PC-3 (cell line): Measurements from ENCODE around the gene CLMN. TPM values are rescaled to one million over a fixed set of nuclear protein-coding genes. Genes with fewer than 3 reads are reported as not detected.

Experiments used
- ATAC-seq: fragments of 200-7000 bp; cut with Tn5 transposase; 2 replicates; pipeline ENCODE4 v1.9.1; 2020; ENCODE audit warnings: mild to moderate bottlenecking, moderate library complexity
- BruUV-seq: library from RNA; stranded (reverse); fragments of 400-500 nt; replicated peaks from 2 replicates; lab custom pipeline; 2021; lab: Mats Ljungman, UMichigan
- CTCF ChIA-PET: fragments of 300-600 bp; sonication (Branson Sonifier 250); formaldehyde crosslinking; loops from one replicate; lab custom pipeline; 2022; ENCODE audit warnings: antibody characterized with exemption; lab: Charles Lee
- POLR2A ChIA-PET: fragments of 300-600 bp; sonication (Branson Sonifier 250); formaldehyde crosslinking; loops from one replicate; lab custom pipeline; 2022; ENCODE audit warnings: antibody characterized with exemption; ENCODE audit not compliant: unreplicated experiment; lab: Charles Lee
- DNase-seq: peaks from one replicate; pipeline ENCODE4 v3.0.0-alpha.2; 2015
- H2AFZ ChIP-seq: fragments of 300-600 bp; sonication (generic); 2 replicates; pipeline ENCODE4 v1.6.0; 2016; ENCODE audit warnings: antibody characterized with exemption, low read length
- H3F3A ChIP-seq: fragments of 300-600 bp; sonication (generic); one replicate; pipeline ENCODE4 v1.6.0; 2017; ENCODE audit warnings: antibody characterized with exemption, low read length, control low read depth, mild to moderate bottlenecking; ENCODE audit not compliant: unreplicated experiment
- H3K27ac ChIP-seq: fragments of 300-600 bp; sonication (generic); 2 replicates; pipeline ENCODE4 v1.5.1; 2016; ENCODE audit warnings: mild to moderate bottlenecking, low read length
- H3K27me3 ChIP-seq: fragments of 300-600 bp; sonication (generic); 2 replicates; pipeline ENCODE4 v1.6.1; 2016; ENCODE audit warnings: low read length, mixed read lengths
- H3K36me3 ChIP-seq: fragments of 300-600 bp; sonication (generic); 2 replicates; pipeline ENCODE4 v1.6.1; 2016; ENCODE audit warnings: low read depth, mixed run types, low read length, mixed read lengths
- H3K4me1 ChIP-seq: fragments of 300-600 bp; sonication (generic); 2 replicates; pipeline ENCODE4 v1.5.1; 2016; ENCODE audit warnings: low read length; ENCODE audit not compliant: insufficient read depth
- H3K4me2 ChIP-seq: fragments of 300-600 bp; sonication (generic); 2 replicates; pipeline ENCODE4 v1.6.0; 2016; ENCODE audit warnings: low read length
- H3K4me3 ChIP-seq: fragments of 300-600 bp; sonication (generic); 2 replicates; pipeline ENCODE4 v1.5.1; 2016; ENCODE audit warnings: mild to moderate bottlenecking, low read length, mixed read lengths
- H3K79me2 ChIP-seq: fragments of 300-600 bp; sonication (generic); 2 replicates; pipeline ENCODE4 v1.6.1; 2017; ENCODE audit warnings: low read length, mixed read lengths
- H3K9ac ChIP-seq: fragments of 300-600 bp; sonication (generic); 2 replicates; pipeline ENCODE4 v1.6.0; 2016; ENCODE audit warnings: mild to moderate bottlenecking, low read length
- H3K9me2 ChIP-seq: fragments of 300-600 bp; sonication (generic); replicated peaks from 2 replicates; pipeline ENCODE4 v1.6.1; 2016; ENCODE audit warnings: mixed run types, low read length, mixed read lengths
- H3K9me3 ChIP-seq: fragments of 300-600 bp; sonication (generic); 2 replicates; pipeline ENCODE4 v1.6.1; 2016; ENCODE audit warnings: low read length, mixed read lengths
- H4K20me1 ChIP-seq: fragments of 300-600 bp; sonication (generic); 2 replicates; pipeline ENCODE4 v1.6.1; 2016; ENCODE audit warnings: low read length, mixed read lengths
- CTCF ChIP-seq: fragments of 300-600 bp; sonication (generic); conservative IDR thresholded peaks from 2 replicates; pipeline ENCODE4 v1.5.1; 2017; ENCODE audit warnings: antibody characterized with exemption, low read depth, mild to moderate bottlenecking, low read length
- EZH2 ChIP-seq: fragments of 300-600 bp; sonication (generic); IDR thresholded peaks from one replicate; pipeline ENCODE4 v1.6.1; 2017; ENCODE audit warnings: antibody characterized with exemption, mild to moderate bottlenecking, low read length; ENCODE audit not compliant: unreplicated experiment
- EZH2phosphoT487 ChIP-seq: fragments of 300-600 bp; sonication (generic); IDR thresholded peaks from 2 replicates; pipeline ENCODE4 v1.6.1; 2018; ENCODE audit warnings: mild to moderate bottlenecking, antibody characterized with exemption, low read length, borderline replicate concordance
- intact Hi-C: fragments of 100-400 bp; cut with micrococcal nuclease; formaldehyde crosslinking; loops from 2 replicates; pipeline ENCODE4 v1.9.0; 2023
- total RNA-seq: library from RNA; depleted of rRNA; stranded (reverse); fragments of >200 nt; gene quantifications from 2 replicates; pipeline ENCODE4 v1.2.3, GENCODE V29; 2014

The CLMN gene
- total RNA-seq, 1 experiment from 2014 or later = 3.5 TPM

GRCh38 chr14:95183082-95183481, 136.6 kb downstream of the CLMN start:
- Histone ChIP-seq H3K9me3 (no peaks in the 10 kb centered on the region), H4K20me1 (no peaks in the 10 kb centered on the region), H3K27me3 (no peaks in the 10 kb centered on the region), H3K9ac (no peak overlapping the region), H3K27ac (no peak overlapping the region), H3K4me3 (no peak overlapping the region), H3K4me1 (no peaks in the 10 kb centered on the region), H3K36me3 (no peaks in the 10 kb centered on the region), H3K9me2 (no peaks in the 10 kb centered on the region), H3F3A (no peaks in the 10 kb centered on the region), H3K4me2 (no peak overlapping the region), H3K79me2 (no peaks in the 10 kb centered on the region), H2AFZ (no peak overlapping the region)
- ChIA-PET CTCF (no interaction called here), POLR2A (no interaction called here)
- TF ChIP-seq CTCF (no peak), EZH2 (no peak), EZH2phosphoT487 (no peak)
- DNase-seq (no peak), ATAC-seq (no peak)
- BruUV-seq = no TSS peak
- intact Hi-C loops = no loop called here

DNA sequence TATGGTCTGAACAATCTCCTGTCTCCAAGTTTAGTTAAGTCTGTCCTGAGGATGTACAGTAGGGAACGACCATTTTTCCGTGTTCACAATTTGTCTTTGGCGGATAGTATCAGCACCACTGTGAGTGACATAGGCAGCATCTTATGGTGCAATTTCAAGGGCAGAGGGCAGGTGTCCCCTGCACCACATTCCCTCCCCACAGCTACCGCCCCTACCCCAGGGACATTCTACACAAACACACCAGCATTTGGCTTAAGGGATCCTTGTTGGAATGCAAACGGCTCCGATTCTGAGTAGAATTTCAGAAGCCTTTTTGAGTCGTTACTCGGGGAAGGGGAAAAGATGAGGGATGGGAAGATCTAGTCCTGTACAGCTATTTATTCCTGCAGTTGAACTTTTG, 137.3 kb downstream of the CLMN start:
- ATAC-seq = no peak

More for the DNA sequence above, 137.3 kb downstream of the CLMN start:
- no peak overlapping the region for H2AFZ ChIP-seq
- DNase-seq = no peak
- H3K27ac ChIP-seq = no peak overlapping the region
- H3K79me2 ChIP-seq = no peaks in the 10 kb centered on the region
- H3K4me2 ChIP-seq = no peak overlapping the region
- intact Hi-C loops = no loop called here
- TF ChIP-seq EZH2phosphoT487 (no peak), EZH2 (no peak), CTCF (no peak)
- BruUV-seq = no TSS peak
- no peak overlapping the region for H3K4me3 ChIP-seq
- H4K20me1 ChIP-seq = no peaks in the 10 kb centered on the region
- H3K36me3 ChIP-seq = no peaks in the 10 kb centered on the region
- H3K9me3 ChIP-seq = no peaks in the 10 kb centered on the region
- ChIA-PET POLR2A (no interaction called here), CTCF (no interaction called here)
- H3K9me2 ChIP-seq = no peaks in the 10 kb centered on the region
- H3K9ac ChIP-seq = no peak overlapping the region
- no peaks in the 10 kb centered on the region for H3K27me3 ChIP-seq
- H3F3A ChIP-seq = no peaks in the 10 kb centered on the region
- H3K4me1 ChIP-seq = no peaks in the 10 kb centered on the region
